Esophagus squamous epithelium (tissue), 4 donors: ENCODE data around the gene DAB1.

ENCODE experiments used
- CTCF ChIP-seq, 6 experiments: fragments of 450-650 bp in 4 of 6; fragments of 200-600 bp in 2 of 6; sonication (generic) in 2 of 6; IDR thresholded peaks; one replicate each; pipeline ENCODE4 v1.5.1; 2016 to 2019; ENCODE audit warnings: antibody characterized with exemption in 6 of 6, mild to moderate bottlenecking in 4 of 6, moderate library complexity in 4 of 6
- POLR2A ChIP-seq, 4 donors: fragments of 450-650 bp; IDR thresholded peaks; one replicate each; pipeline ENCODE4 v1.6.1; 2017; ENCODE audit warnings: antibody characterized with exemption in 4 of 4, mild to moderate bottlenecking in 4 of 4, moderate library complexity in 3 of 4

GRCh38 chr1:57384284-57384683 is 39.6 kb downstream of the DAB1 start:
- TF ChIP-seq CTCF (IDR thresholded peaks at IDR 0.05), result no peak
- TF ChIP-seq POLR2A (IDR thresholded peaks at IDR 0.05), result no peak
